Measurements from ENCODE around the gene DPF3.

- TF ChIP-seq CTCF (IDR thresholded peaks at IDR 0.05) (no peak), POLR2A (IDR thresholded peaks at IDR 0.05) (no peak), POLR2AphosphoS5 (IDR thresholded peaks at IDR 0.05) (no peak), EP300 (IDR thresholded peaks at IDR 0.05) (no peak)
Measured at GRCh38 chr14:72742118-72742837, 151.6 kb downstream of the DPF3 start.

Data from suprapubic skin (tissue), 4 donors.